Hepatocyte (in vitro differentiated cells): ENCODE data around the gene SH3PXD2B. TPM values are rescaled to one million over a fixed set of nuclear protein-coding genes. Genes with fewer than 3 reads are reported as not detected.

Experiments used
- DNase-seq: peaks from one replicate; pipeline ENCODE4 v3.0.0-alpha.2; 2016; ENCODE audit warnings: low spot score
- H2AFZ ChIP-seq: fragments of 200-600 bp; sonication (generic); 2 replicates; pipeline ENCODE4 v1.6.0; 2016; ENCODE audit warnings: antibody characterized with exemption, mild to moderate bottlenecking
- H3K27ac ChIP-seq: fragments of 200-600 bp; sonication (generic); 2 replicates; pipeline ENCODE4 v1.5.1; 2016; ENCODE audit warnings: mild to moderate bottlenecking
- H3K27me3 ChIP-seq: fragments of 200-600 bp; sonication (generic); 2 replicates; pipeline ENCODE4 v1.6.1; 2016
- H3K36me3 ChIP-seq: fragments of 200-600 bp; sonication (generic); replicated peaks from 2 replicates; pipeline ENCODE4 v1.5.1; 2016; ENCODE audit warnings: low read depth; ENCODE audit not compliant: insufficient read depth
- H3K4me1 ChIP-seq: fragments of 200-600 bp; sonication (generic); 2 replicates; pipeline ENCODE4 v1.5.1; 2016; ENCODE audit warnings: mild to moderate bottlenecking, moderate library complexity; ENCODE audit not compliant: insufficient read depth
- H3K4me2 ChIP-seq: fragments of 200-600 bp; sonication (generic); 2 replicates; pipeline ENCODE4 v1.6.0; 2016
- H3K4me3 ChIP-seq: fragments of 200-600 bp; sonication (generic); 2 replicates; pipeline ENCODE4 v1.5.1; 2016; ENCODE audit warnings: mild to moderate bottlenecking
- H3K79me2 ChIP-seq: fragments of 200-600 bp; sonication (generic); 2 replicates; pipeline ENCODE4 v1.6.0; 2017; ENCODE audit warnings: mild to moderate bottlenecking
- H3K9me2 ChIP-seq: fragments of 200-600 bp; sonication (generic); replicated peaks from 2 replicates; pipeline ENCODE4 v1.6.0; 2017; ENCODE audit warnings: mild to moderate bottlenecking; ENCODE audit not compliant: insufficient read depth
- H3K9me3 ChIP-seq: fragments of 200-600 bp; sonication (generic); 2 replicates; pipeline ENCODE4 v1.5.1; 2016; ENCODE audit warnings: low read depth, mild to moderate bottlenecking
- H4K20me1 ChIP-seq: fragments of 200-600 bp; sonication (generic); 2 replicates; pipeline ENCODE4 v1.6.0; 2016; ENCODE audit warnings: mild to moderate bottlenecking; ENCODE audit not compliant: insufficient read depth, poor library complexity, severe bottlenecking
- EZH2 ChIP-seq: fragments of 200-600 bp; sonication (generic); IDR thresholded peaks from 2 replicates; pipeline ENCODE4 v1.6.1; 2016; ENCODE audit warnings: antibody characterized with exemption, mild to moderate bottlenecking, borderline replicate concordance
- EZH2phosphoT487 ChIP-seq: fragments of 200-600 bp; sonication (generic); IDR thresholded peaks from one replicate; pipeline ENCODE4 v1.6.1; 2018; ENCODE audit warnings: antibody characterized with exemption, mild to moderate bottlenecking, low read depth, moderate library complexity; ENCODE audit not compliant: unreplicated experiment, severe bottlenecking
- WGBS: methylation state at CpG from one replicate; pipeline ENCODE4 v1.1.6; 2016; ENCODE audit warnings: low lambda C conversion rate; ENCODE audit errors: missing lambda C conversion rate; 5-methylcytosine and 5-hydroxymethylcytosine counted together
- polyA plus RNA-seq: library from polyadenylated mRNA; unstranded; fragments of >200 nt; fragmentation: Nextera tagmentation; extraction: Ambion mirVana; gene quantifications from 2 replicates; pipeline ENCODE4 v1.2.1, GENCODE V29; 2016
- total RNA-seq: library from RNA; depleted of rRNA; stranded (reverse); fragments of >200 nt; gene quantifications from 2 replicates; pipeline ENCODE4 v1.2.3, GENCODE V29; 2014
- TF ChIP-seq, protein P1 (sequence below): fragments of 200-600 bp; sonication (generic); IDR thresholded peaks from 2 replicates; pipeline ENCODE4 v1.5.1; 2016; ENCODE audit warnings: antibody characterized with exemption, mild to moderate bottlenecking; ENCODE audit not compliant: poor library complexity

The SH3PXD2B gene
- total and polyA plus RNA-seq, 2 experiments from 2014 or later: 27.8 to 28.5 TPM

DNA sequence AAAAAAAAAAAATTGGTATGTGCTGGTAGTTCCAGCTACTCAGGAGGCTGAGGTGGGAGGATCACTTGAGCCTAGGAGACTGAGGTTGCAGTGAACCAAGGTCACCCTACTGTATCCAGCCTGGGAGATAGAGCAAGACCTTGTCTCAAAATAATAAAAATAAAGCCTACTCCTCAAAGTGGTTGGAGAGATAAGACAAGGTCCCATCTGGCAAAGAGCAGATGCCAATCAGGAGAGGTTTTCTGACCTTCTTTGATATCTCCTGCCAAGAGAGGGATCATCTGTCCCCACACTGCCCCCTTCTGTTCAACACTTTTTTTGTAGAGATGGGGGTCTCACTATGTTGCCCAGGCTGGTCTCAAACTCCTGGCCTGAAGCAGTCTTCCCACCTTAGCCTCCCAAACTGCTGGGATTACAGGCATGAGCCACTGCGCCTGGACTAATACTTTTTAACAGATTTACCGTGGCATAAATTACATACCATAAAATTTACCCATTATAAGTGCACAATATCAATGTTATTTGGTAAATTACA, 64.7 kb downstream of the SH3PXD2B start:
- Histone ChIP-seq H2AFZ (no peak overlapping the region), H3K27ac (no peak overlapping the region), H3K4me2 (no peak overlapping the region), H3K36me3 (no peaks in the 10 kb centered on the region), H3K9me2 (no peaks in the 10 kb centered on the region), H3K9me3 (no peaks in the 10 kb centered on the region), H3K4me3 (no peak overlapping the region), H4K20me1 (no peaks in the 10 kb centered on the region), H3K4me1 (no peaks in the 10 kb centered on the region), H3K79me2 (no peaks in the 10 kb centered on the region), H3K27me3 (no peaks in the 10 kb centered on the region)
- 98% methylated on average over 2 of the region's 2 CpGs for WGBS
- DNase-seq: no peak
- TF ChIP-seq EZH2 (no peak), EZH2phosphoT487 (no peak)
- TF ChIP-seq, protein P1, sequence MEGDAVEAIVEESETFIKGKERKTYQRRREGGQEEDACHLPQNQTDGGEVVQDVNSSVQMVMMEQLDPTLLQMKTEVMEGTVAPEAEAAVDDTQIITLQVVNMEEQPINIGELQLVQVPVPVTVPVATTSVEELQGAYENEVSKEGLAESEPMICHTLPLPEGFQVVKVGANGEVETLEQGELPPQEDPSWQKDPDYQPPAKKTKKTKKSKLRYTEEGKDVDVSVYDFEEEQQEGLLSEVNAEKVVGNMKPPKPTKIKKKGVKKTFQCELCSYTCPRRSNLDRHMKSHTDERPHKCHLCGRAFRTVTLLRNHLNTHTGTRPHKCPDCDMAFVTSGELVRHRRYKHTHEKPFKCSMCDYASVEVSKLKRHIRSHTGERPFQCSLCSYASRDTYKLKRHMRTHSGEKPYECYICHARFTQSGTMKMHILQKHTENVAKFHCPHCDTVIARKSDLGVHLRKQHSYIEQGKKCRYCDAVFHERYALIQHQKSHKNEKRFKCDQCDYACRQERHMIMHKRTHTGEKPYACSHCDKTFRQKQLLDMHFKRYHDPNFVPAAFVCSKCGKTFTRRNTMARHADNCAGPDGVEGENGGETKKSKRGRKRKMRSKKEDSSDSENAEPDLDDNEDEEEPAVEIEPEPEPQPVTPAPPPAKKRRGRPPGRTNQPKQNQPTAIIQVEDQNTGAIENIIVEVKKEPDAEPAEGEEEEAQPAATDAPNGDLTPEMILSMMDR: no peak

DNA sequence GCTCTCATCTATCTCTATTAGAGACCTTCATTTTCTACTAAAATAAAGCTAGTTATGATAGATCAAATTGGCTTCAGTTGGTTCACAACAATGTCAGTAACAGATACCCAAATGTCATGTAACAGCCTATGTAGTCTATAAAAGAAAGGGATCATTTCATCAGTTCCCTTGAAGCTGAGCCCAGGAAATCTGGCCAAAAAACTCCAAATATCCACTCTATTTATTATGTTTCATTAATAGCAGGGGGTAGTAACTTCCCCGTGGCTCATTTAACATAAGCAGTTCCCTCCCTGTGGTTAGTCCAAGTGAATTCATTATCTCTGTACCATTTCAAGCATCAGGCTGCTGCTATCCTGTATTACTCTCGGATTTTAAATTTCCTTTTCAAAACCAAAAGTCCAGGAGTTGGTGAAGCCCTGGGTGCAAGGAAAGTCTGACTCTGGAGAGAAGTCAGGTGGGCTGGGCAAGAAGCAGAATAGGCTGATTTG, 66.0 kb downstream of the SH3PXD2B start:
- no peak for DNase-seq
- H3K4me2 ChIP-seq: no peak overlapping the region
- H3K27ac ChIP-seq: peak overlapping the region; percentile 35
- H3K9me2 ChIP-seq: no peaks in the 10 kb centered on the region
- H3K4me1 ChIP-seq: peaks cover 6% of the 10 kb centered on the region
- H2AFZ ChIP-seq: no peak overlapping the region
- H4K20me1 ChIP-seq: no peaks in the 10 kb centered on the region
- no peaks in the 10 kb centered on the region for H3K36me3 ChIP-seq
- no peak for TF ChIP-seq EZH2
- TF ChIP-seq, protein P1: no peak
- TF ChIP-seq EZH2phosphoT487: no peak
- no peaks in the 10 kb centered on the region for H3K9me3 ChIP-seq
- 74% methylated on average over 2 of the region's 2 CpGs for whole genome bisulfite sequencing
- no peaks in the 10 kb centered on the region for H3K27me3 ChIP-seq
- no peak overlapping the region for H3K4me3 ChIP-seq
- no peaks in the 10 kb centered on the region for H3K79me2 ChIP-seq

DNA sequence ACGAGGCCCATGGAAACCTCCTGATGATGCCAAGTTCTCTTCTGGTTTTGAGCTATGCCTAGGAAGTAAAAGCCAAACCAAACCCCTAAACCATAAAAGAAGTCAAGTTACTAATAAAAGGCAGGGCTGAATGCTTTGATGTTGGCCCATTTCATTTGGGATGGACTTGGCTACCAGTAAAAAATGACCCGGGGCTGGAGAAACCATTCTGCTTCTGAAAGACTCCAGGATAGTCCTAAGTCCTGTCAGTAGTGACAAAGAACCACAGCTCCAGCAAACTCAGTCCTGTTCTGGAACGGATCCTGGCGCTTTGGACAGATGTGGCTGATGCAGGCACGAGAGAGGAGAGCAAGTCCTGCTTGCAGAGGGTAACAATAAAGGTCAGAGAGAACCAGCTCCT, 68.6 kb downstream of the SH3PXD2B start:
- Histone ChIP-seq H3K36me3 (no peaks in the 10 kb centered on the region), H3K27me3 (no peaks in the 10 kb centered on the region), H3K9me3 (no peaks in the 10 kb centered on the region), H3K9me2 (no peaks in the 10 kb centered on the region), H3K4me1 (peaks cover 10% of the 10 kb centered on the region), H3K27ac (no peak overlapping the region), H3K4me2 (no peak overlapping the region), H3K4me3 (no peak overlapping the region), H2AFZ (no peak overlapping the region), H3K79me2 (no peaks in the 10 kb centered on the region), H4K20me1 (no peaks in the 10 kb centered on the region)
- TF ChIP-seq EZH2phosphoT487 (no peak), EZH2 (no peak)
- TF ChIP-seq, protein P1: no peak
- WGBS: 79% methylated on average over 5 of the region's 5 CpGs
- DNase-seq: no peak
